Heart left ventricle (tissue), 16 donors: ENCODE results near the gene RGS16. TPM values are rescaled to one million over a fixed set of nuclear protein-coding genes. Genes with fewer than 3 reads are reported as not detected.

ENCODE experiments used
- ATAC-seq, 4 donors: fragments of 200-7000 bp; cut with Tn5 transposase; one replicate each; pipeline ENCODE4 v1.9.1; 2020 to 2022; ENCODE audit warnings: moderate library complexity in 4 of 4, mild to moderate bottlenecking in 3 of 4, moderate number of reproducible peaks in 1 of 4
- DNase-seq, 5 donors: peaks; one replicate each; pipeline ENCODE4 v3.0.0-alpha.2; 2020
- H3K27ac ChIP-seq, 12 donors: fragments of 200-600 bp; sonication (generic) in 4 of 12; one replicate each; pipeline versions ENCODE4 v1.5.0 to v1.8.0; 2016 to 2022; ENCODE audit warnings: mild to moderate bottlenecking in 2 of 12
- H3K27me3 ChIP-seq, 9 donors: fragments of 200-600 bp; sonication (generic) in 2 of 9; one replicate each; pipeline versions ENCODE4 v1.5.1 to v1.8.0; 2016 to 2022; ENCODE audit warnings: mild to moderate bottlenecking in 3 of 9
- H3K36me3 ChIP-seq, 9 donors: fragments of 200-600 bp; sonication (generic) in 2 of 9; one replicate each; pipeline versions ENCODE4 v1.5.0 to v1.8.0; 2018 to 2022; ENCODE audit warnings: mild to moderate bottlenecking in 2 of 9
- H3K4me1 ChIP-seq, 12 donors: fragments of 200-600 bp; sonication (generic) in 4 of 12; one replicate each; pipeline versions ENCODE4 v1.5.0 to v1.8.0; 2016 to 2022; ENCODE audit warnings: mild to moderate bottlenecking in 3 of 12
- H3K4me3 ChIP-seq, 12 donors: fragments of 200-600 bp; sonication (generic) in 4 of 12; one replicate each; pipeline versions ENCODE4 v1.5.0 to v1.8.0; 2017 to 2022; ENCODE audit warnings: mild to moderate bottlenecking in 9 of 12, moderate library complexity in 4 of 12
- H3K9me3 ChIP-seq, 12 donors: fragments of 200-600 bp; sonication (generic) in 4 of 12; one replicate each; pipeline versions ENCODE4 v1.5.0 to v1.8.0; 2016 to 2022; ENCODE audit warnings: mild to moderate bottlenecking in 1 of 12
- CTCF ChIP-seq, 12 donors: fragments of 200-600 bp; sonication (generic) in 4 of 12; IDR thresholded peaks; one replicate each; pipeline versions ENCODE4 v1.5.0 to v1.8.0; 2018 to 2022; ENCODE audit warnings: antibody characterized with exemption in 12 of 12, mild to moderate bottlenecking in 5 of 12
- POLR2A ChIP-seq, 2 donors: fragments of 450-650 bp; IDR thresholded peaks; one replicate each; pipeline ENCODE4 v1.6.1; 2017; ENCODE audit warnings: antibody characterized with exemption in 2 of 2, mild to moderate bottlenecking in 2 of 2, moderate library complexity in 2 of 2
- WGBS, 4 donors: extraction: QIAGEN DNeasy Blood & Tissue Kit in 2 of 4; methylation state at CpG; one replicate each; pipeline versions ENCODE4 v1.1.5 to v1.1.7; 2013 to 2018; 5-methylcytosine and 5-hydroxymethylcytosine counted together
- intact Hi-C, 10 donors: fragments of 100-400 bp; cut with DNase I; formaldehyde crosslinking; loops; one replicate each; pipeline versions ENCODE4 v1.11.1 to v1.14.2; 2022
- polyA plus RNA-seq, 2 donors: library from polyadenylated mRNA; stranded (reverse); fragments of 200-250 nt; gene quantifications; one replicate each; pipeline ENCODE4 v1.2.3, GENCODE V29; 2013
- total RNA-seq, 9 donors: library from RNA; depleted of rRNA in 2 of 9; stranded (reverse); fragments of >200 nt in 2 of 9; fragmentation: NEBNext Ultra II Directional in 3 of 9; extraction: Animal tissue kit (Norgen Biotek cat#: 25700) in 3 of 9; gene quantifications; one replicate each; pipeline versions ENCODE4 v1.1.0 to v1.2.4, GENCODE V29; 2016 to 2023
- donor health status: ischemic (EF 13 %, LVEDD 7.1; RV severe dilation, severe dysfunction).
- donor health status: healthy with polysubstance abuse.
- donor health status: DM: no; HTN: yes; CAD: no.
- donor health status: DM: no; HTN: no; CAD: no.
- donor health status: ischemic (EF 25% LVEDD 6.9; RV normal size, moderate dysfunction).
- donor health status: ischemic (EF 25% LVEDD 5.7; RV mildly dilated, moderate dysfunction).
- donor health status: healthy.
- donor health status: DM: yes; HTN: yes; CAD: no.
- donor health status: ischemic (EF 35%, LVEDD 5.7; RV mildly dilated, moderate dysfunction).
- donor health status: nonischemic (EF 11% LVEDD 7.7; RV severe dilation, severe dysfunction).
- donor health status: DM: yes; HTN: yes; CAD: no.
- donor health status: PGD.
- donor health status: ischemic (EF 29% LVEDD 5.4; RV normal size, mild dysfunction).
- donor health status: nonischemic (EF 23%, LVEDD 6.1; RV moderate dilation, normal function).

The RGS16 gene
- total and polyA plus RNA-seq, 11 donors: 0.75 to 9.3 (median 2.1) TPM

GRCh38 chr1:182631053-182631677 lies 27.0 kb upstream of the RGS16 start:
- Histone ChIP-seq H3K4me1 (peaks cover 0 to 30% (median 9%) of the 10 kb centered on the region in 12 donors), H3K27ac (no peak overlapping the region), H3K4me3 (no peak overlapping the region), H3K27me3 (no peaks in the 10 kb centered on the region), H3K9me3 (no peaks in the 10 kb centered on the region), H3K36me3 (no peaks in the 10 kb centered on the region)
- intact Hi-C loops: no loop called here
- ATAC-seq (no peak), DNase-seq (no peak)
- TF ChIP-seq POLR2A (IDR thresholded peaks at IDR 0.05) (no peak), CTCF (IDR thresholded peaks at IDR 0.05) (no peak)

- Histone ChIP-seq H3K27me3 (no peaks in the 10 kb centered on the region), H3K4me3 (no peak overlapping the region), H3K9me3 (no peaks in the 10 kb centered on the region), H3K36me3 (no peaks in the 10 kb centered on the region), H3K27ac (no peak overlapping the region), H3K4me1 (peaks cover 0 to 36% (median 11%) of the 10 kb centered on the region in 12 donors)
- intact Hi-C loops: no loop called here
- DNase-seq: no peak
- ATAC-seq: no peak
- WGBS, 4 donors: 20 to 38% (median 28%) methylated on average over 1 of the region's 1 CpG
- TF ChIP-seq POLR2A (IDR thresholded peaks at IDR 0.05) (no peak), CTCF (IDR thresholded peaks at IDR 0.05) (no peak)
These were observed 26.4 kb upstream of the RGS16 start for GRCh38 chr1:182630586-182630985.

DNA sequence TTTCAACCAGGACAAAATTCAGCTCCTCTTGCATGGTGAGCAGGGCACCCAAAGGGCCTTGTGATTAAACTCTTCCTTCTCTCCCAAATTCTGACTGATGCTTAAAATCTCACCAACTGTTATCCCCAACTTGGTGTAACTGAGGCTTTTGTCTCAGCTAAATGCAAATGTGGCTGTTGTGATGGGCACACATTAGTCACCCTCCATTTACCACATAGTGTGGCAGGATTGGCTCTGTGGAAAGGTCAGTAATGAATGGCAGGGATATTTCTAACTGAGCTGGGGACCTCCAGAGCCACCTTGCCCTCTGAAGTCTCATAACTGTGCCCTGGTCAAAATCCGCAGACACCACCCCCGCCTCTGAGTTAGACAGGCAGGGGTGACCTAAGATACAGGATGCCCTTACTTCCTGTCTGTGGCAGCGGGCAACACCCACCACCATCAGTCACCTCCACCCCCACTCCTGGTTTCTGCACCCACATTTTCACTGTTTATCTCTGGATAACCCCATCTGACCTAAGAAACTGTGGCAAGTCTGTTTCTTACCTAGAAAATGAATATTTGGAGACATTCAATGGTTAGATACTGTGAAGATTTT lies 25.4 kb upstream of the RGS16 start:
- WGBS, 4 donors: 78 to 88% (median 80%) methylated on average over 3 of the region's 3 CpGs
- Histone ChIP-seq H3K4me3 (no peak overlapping the region), H3K9me3 (no peaks in the 10 kb centered on the region), H3K27ac (no peak overlapping the region), H3K4me1 (peaks cover 0 to 39% (median 13%) of the 10 kb centered on the region in 12 donors), H3K36me3 (no peaks in the 10 kb centered on the region), H3K27me3 (no peaks in the 10 kb centered on the region)
- ATAC-seq (no peak), DNase-seq (no peak)
- intact Hi-C loops: no loop called here
- TF ChIP-seq CTCF (IDR thresholded peaks at IDR 0.05): no peak

DNA sequence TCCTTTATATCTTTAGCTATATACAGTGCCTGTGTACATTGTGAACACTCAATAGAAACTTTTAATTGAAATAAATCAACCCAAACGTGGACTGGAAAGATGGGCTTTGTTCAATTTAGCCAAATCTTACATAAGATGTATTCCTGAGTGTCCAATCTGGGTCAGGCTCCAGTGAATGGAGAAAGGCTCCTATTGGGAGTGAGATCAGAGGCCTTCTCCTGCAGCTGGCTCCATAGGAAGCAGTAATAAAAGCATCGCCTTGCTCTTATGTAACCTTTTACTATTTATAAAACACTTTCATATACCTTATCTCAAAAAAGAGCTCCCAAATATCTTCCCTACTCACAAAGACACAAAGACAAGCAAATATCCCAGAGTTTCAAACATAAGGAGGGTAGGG lies 24.9 kb upstream of the RGS16 start:
- no peak for ATAC-seq
- H3K27me3 ChIP-seq: no peaks in the 10 kb centered on the region
- no peak overlapping the region for H3K4me3 ChIP-seq
- no peak for DNase-seq
- no peak overlapping the region for H3K27ac ChIP-seq
- H3K9me3 ChIP-seq: no peaks in the 10 kb centered on the region
- intact Hi-C loops: no loop called here
- peaks cover 0 to 42% (median 17%) of the 10 kb centered on the region in 12 donors for H3K4me1 ChIP-seq
- TF ChIP-seq POLR2A (IDR thresholded peaks at IDR 0.05) (no peak), CTCF (IDR thresholded peaks at IDR 0.05) (no peak)
- H3K36me3 ChIP-seq: no peaks in the 10 kb centered on the region
- 40 to 47% (median 42%) methylated on average over 2 of the region's 2 CpGs for WGBS, 4 donors
